SU-DHL-6 (cell line): ENCODE results near the gene MAP2K4.

Experiments
- H2AFZ ChIP-seq: fragments of 200-600 bp; sonication (generic); 2 replicates; pipeline ENCODE4 v1.6.1; 2014; ENCODE audit warnings: low read depth, mild to moderate bottlenecking, moderate library complexity, mixed read lengths, antibody characterized with exemption, low read length; ENCODE audit not compliant: severe bottlenecking
- H3F3A ChIP-seq: fragments of 200-600 bp; shearing (Covaris generic); 2 replicates; pipeline ENCODE4 v1.6.0; 2016; ENCODE audit warnings: antibody characterized with exemption, mild to moderate bottlenecking; ENCODE audit not compliant: insufficient read depth
- H3K27ac ChIP-seq: fragments of 200-600 bp; sonication (generic); 2 replicates; pipeline ENCODE4 v1.5.1; 2016; ENCODE audit warnings: low read depth, mild to moderate bottlenecking, low read length, moderate library complexity, mixed read lengths
- H3K27me3 ChIP-seq: fragments of 200-600 bp; sonication (generic), shearing (Covaris generic); 2 replicates; pipeline ENCODE4 v1.6.0; 2014; ENCODE audit warnings: mild to moderate bottlenecking, low read length
- H3K36me3 ChIP-seq: fragments of 200-600 bp; sonication (generic); 2 replicates; pipeline ENCODE4 v1.6.1; 2014; ENCODE audit warnings: mild to moderate bottlenecking, low read length, mixed read lengths
- H3K4me2 ChIP-seq: fragments of 300-600, 200-600 bp; shearing (Covaris generic), sonication (generic); 2 replicates; pipeline ENCODE4 v1.6.0; 2014; ENCODE audit warnings: low read length, low read depth, mild to moderate bottlenecking; ENCODE audit not compliant: poor library complexity, severe bottlenecking
- H3K4me3 ChIP-seq: fragments of 200-600 bp; sonication (generic); 2 replicates; pipeline ENCODE4 v1.5.1; 2014; ENCODE audit warnings: antibody characterized with exemption, low read length, mild to moderate bottlenecking, mixed read lengths; ENCODE audit not compliant: insufficient read depth, poor library complexity, severe bottlenecking
- H3K79me2 ChIP-seq: fragments of 200-600 bp; sonication (generic); 2 replicates; pipeline ENCODE4 v1.6.1; 2014; ENCODE audit warnings: mild to moderate bottlenecking, low read length, moderate library complexity; ENCODE audit not compliant: insufficient read depth
- H3K9ac ChIP-seq: fragments of 200-600 bp; sonication (generic); 2 replicates; pipeline ENCODE4 v1.7.0; 2014; ENCODE audit warnings: mild to moderate bottlenecking, low read length
- H3K9me2 ChIP-seq: fragments of 200-600 bp; sonication (generic); replicated peaks from 2 replicates; pipeline ENCODE4 v1.6.1; 2014; ENCODE audit warnings: low read length; ENCODE audit not compliant: insufficient read depth
- H3K9me3 ChIP-seq: fragments of 200-600 bp; sonication (generic); 2 replicates; pipeline ENCODE4 v1.6.1; 2014; ENCODE audit warnings: low read length, mixed read lengths; ENCODE audit not compliant: insufficient read depth
- H4K20me1 ChIP-seq: fragments of 200-600 bp; sonication (generic); 2 replicates; pipeline ENCODE4 v1.6.1; 2014; ENCODE audit warnings: low read depth, mild to moderate bottlenecking, antibody characterized with exemption, low read length, moderate library complexity, mixed read lengths
- EZH2phosphoT487 ChIP-seq: fragments of 200-600 bp; sonication (generic), shearing (Covaris generic); conservative IDR thresholded peaks from 2 replicates; pipeline ENCODE4 v1.6.1; 2018; ENCODE audit warnings: mild to moderate bottlenecking, antibody characterized with exemption, low read length, moderate library complexity, mixed read lengths
- TF ChIP-seq, protein P1 (sequence below): fragments of 200-600 bp; sonication (generic); IDR thresholded peaks from one replicate; pipeline ENCODE4 v1.5.1; 2017; ENCODE audit warnings: antibody characterized with exemption, mild to moderate bottlenecking, low read length, moderate library complexity; ENCODE audit not compliant: insufficient read depth, poor library complexity, severe bottlenecking

The MAP2K4 gene

DNA sequence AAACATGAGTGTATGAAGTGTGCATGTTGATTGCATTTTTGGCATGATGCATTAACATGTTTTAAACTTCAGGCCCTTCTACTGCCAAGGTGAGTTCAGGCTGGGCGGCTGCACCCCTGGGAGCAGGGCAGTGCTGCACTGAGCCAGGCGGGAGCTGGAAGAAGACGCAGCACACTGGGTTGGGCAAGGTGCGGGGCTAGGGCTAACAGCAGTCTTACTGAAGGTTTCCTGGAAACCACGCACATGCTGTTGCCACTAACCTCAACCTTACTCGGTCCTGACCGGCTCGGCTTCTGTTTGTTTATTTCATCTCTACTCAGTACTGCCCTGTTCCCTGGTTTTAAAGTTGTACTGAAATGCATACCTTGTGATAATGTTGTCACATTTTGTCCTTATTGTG lies 61.0 kb downstream of the MAP2K4 start:
- H3K4me3 ChIP-seq, result no peak overlapping the region
- no peaks in the 10 kb centered on the region; the same call in 1 of the 2 replicates for H3K36me3 ChIP-seq
- H3K27ac ChIP-seq, result no peak overlapping the region
- no peak overlapping the region for H2AFZ ChIP-seq
- no peaks in the 10 kb centered on the region for H4K20me1 ChIP-seq
- no peaks in the 10 kb centered on the region for H3F3A ChIP-seq
- no peaks in the 10 kb centered on the region for H3K9me2 ChIP-seq
- H3K4me2 ChIP-seq, result no peak overlapping the region
- TF ChIP-seq, protein P1, sequence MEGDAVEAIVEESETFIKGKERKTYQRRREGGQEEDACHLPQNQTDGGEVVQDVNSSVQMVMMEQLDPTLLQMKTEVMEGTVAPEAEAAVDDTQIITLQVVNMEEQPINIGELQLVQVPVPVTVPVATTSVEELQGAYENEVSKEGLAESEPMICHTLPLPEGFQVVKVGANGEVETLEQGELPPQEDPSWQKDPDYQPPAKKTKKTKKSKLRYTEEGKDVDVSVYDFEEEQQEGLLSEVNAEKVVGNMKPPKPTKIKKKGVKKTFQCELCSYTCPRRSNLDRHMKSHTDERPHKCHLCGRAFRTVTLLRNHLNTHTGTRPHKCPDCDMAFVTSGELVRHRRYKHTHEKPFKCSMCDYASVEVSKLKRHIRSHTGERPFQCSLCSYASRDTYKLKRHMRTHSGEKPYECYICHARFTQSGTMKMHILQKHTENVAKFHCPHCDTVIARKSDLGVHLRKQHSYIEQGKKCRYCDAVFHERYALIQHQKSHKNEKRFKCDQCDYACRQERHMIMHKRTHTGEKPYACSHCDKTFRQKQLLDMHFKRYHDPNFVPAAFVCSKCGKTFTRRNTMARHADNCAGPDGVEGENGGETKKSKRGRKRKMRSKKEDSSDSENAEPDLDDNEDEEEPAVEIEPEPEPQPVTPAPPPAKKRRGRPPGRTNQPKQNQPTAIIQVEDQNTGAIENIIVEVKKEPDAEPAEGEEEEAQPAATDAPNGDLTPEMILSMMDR, result no peak
- no peak for TF ChIP-seq EZH2phosphoT487
- no peaks in the 10 kb centered on the region for H3K9me3 ChIP-seq
- no peaks in the 10 kb centered on the region for H3K27me3 ChIP-seq
- no peaks in the 10 kb centered on the region for H3K79me2 ChIP-seq
- H3K9ac ChIP-seq, result no peak overlapping the region

DNA sequence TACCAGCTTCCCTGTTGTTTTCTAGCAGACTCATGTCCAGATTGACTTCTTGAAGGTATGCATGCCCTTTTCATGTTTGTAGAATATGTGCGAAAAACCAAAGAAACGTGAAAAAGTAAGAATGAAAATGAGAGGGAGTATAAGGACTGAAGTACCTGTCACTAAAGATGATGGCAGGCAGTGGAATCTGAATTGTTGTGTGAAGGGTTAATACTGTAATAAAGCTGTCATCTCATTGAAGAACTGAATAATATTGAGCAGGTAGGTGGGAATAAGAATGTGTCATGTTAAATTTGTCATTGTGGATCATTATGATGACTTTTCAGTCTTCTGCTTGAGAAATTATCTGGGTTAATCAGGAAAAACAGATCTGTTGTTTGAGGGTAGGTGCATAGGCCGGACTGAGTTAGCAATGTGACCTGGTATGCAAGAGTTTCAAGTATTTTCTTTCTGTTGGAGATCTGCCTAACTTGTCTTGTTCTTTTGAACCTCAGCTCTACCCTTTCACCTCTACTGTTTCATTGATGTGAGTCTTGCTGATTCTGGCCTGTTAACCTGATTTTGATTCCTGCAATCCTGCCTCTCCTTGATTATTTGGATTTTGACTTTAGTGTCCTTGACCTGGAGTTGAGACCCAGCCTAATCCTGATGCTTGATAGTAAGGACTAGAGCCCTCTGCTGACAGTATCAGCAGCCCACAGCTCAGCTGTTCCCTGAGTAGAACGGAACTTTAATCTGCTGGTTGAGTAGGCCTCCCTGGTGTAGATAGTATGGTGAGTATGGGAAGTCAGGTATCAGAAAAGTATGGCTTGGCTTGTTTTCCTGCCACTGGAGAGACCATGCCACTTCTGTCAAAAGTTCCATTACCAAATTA lies 64.6 kb downstream of the MAP2K4 start:
- no peak overlapping the region for H2AFZ ChIP-seq
- no peak overlapping the region for H3K27ac ChIP-seq
- H3K9me2 ChIP-seq, result no peaks in the 10 kb centered on the region
- no peaks in the 10 kb centered on the region for H3K27me3 ChIP-seq
- no peak overlapping the region for H3K4me3 ChIP-seq
- TF ChIP-seq, protein P1, result no peak
- TF ChIP-seq EZH2phosphoT487, result no peak
- no peak overlapping the region for H3K9ac ChIP-seq
- H3K36me3 ChIP-seq, result no peaks in the 10 kb centered on the region; the same call in 1 of the 2 replicates
- H3F3A ChIP-seq, result no peaks in the 10 kb centered on the region
- no peaks in the 10 kb centered on the region for H3K79me2 ChIP-seq
- no peaks in the 10 kb centered on the region for H4K20me1 ChIP-seq
- H3K9me3 ChIP-seq, result no peaks in the 10 kb centered on the region
- no peak overlapping the region for H3K4me2 ChIP-seq

DNA sequence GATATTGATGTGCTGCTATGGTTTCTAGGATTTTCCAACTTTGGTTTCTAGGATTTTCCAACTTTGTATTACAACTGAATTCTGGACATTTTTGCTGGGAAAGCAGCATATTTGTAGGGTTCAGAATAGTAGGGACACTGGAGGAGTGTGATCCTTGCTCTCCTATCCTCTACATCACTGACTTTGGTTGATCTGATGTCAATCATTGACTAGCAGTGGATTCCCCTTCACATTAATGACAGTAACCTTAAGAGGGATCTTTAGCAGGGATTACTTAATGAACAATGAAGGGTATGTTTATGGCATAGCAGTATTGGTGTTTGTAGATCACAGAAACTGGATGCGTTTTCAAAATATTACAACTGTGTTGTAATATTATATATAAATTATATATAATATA lies 67.4 kb downstream of the MAP2K4 start:
- H3F3A ChIP-seq, result no peaks in the 10 kb centered on the region
- no peaks in the 10 kb centered on the region for H4K20me1 ChIP-seq
- no peak overlapping the region for H3K27ac ChIP-seq
- no peaks in the 10 kb centered on the region; the same call in 1 of the 2 replicates for H3K36me3 ChIP-seq
- no peak overlapping the region for H2AFZ ChIP-seq
- no peaks in the 10 kb centered on the region for H3K9me3 ChIP-seq
- H3K9me2 ChIP-seq, result no peaks in the 10 kb centered on the region
- no peak overlapping the region for H3K9ac ChIP-seq
- TF ChIP-seq, protein P1, result no peak
- TF ChIP-seq EZH2phosphoT487, result no peak
- no peaks in the 10 kb centered on the region for H3K27me3 ChIP-seq
- no peak overlapping the region for H3K4me2 ChIP-seq
- H3K4me3 ChIP-seq, result no peak overlapping the region
- H3K79me2 ChIP-seq, result no peaks in the 10 kb centered on the region
